ENCODE measurements around the gene ATP4A.

The ATP4A gene

DNA sequence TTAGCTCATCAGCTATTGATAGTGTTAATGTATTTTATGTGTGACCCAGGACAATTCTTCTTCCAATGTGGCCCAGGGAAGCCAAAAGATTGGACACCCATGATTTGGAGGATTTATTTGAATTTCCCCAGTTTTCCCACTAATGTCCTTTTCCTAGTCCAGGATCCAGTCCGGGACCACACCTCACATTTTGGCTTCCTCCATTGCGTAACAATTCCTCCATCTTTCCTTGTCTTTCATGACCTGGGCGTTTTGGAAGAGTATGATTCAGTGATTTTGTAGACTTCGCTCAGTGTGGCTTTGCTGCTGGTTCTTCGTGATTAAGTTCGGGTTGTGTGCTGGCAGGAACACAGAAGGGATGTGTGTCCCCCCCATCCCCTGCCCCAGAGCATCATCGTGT is 3.3 kb upstream of the ATP4A start:
- CTCF ChIA-PET: interaction anchor here (0.6 to 1.1 kb wide), 3 partner anchors 10 to 72 kb away, joined by 3 to 4 read pairs (median 4); no protein-coding TSS in a partner anchor
- no peak overlapping the region for H3K27ac ChIP-seq
- no peak for DNase-seq (ENCODE audit: low spot score)
- TF ChIP-seq, protein P1, sequence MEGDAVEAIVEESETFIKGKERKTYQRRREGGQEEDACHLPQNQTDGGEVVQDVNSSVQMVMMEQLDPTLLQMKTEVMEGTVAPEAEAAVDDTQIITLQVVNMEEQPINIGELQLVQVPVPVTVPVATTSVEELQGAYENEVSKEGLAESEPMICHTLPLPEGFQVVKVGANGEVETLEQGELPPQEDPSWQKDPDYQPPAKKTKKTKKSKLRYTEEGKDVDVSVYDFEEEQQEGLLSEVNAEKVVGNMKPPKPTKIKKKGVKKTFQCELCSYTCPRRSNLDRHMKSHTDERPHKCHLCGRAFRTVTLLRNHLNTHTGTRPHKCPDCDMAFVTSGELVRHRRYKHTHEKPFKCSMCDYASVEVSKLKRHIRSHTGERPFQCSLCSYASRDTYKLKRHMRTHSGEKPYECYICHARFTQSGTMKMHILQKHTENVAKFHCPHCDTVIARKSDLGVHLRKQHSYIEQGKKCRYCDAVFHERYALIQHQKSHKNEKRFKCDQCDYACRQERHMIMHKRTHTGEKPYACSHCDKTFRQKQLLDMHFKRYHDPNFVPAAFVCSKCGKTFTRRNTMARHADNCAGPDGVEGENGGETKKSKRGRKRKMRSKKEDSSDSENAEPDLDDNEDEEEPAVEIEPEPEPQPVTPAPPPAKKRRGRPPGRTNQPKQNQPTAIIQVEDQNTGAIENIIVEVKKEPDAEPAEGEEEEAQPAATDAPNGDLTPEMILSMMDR (conservative IDR thresholded peaks at IDR 0.05; ENCODE audit: low read depth): no peak
- POLR2A ChIA-PET (ENCODE audit: low non-redundant PET): no interaction called here

DNA sequence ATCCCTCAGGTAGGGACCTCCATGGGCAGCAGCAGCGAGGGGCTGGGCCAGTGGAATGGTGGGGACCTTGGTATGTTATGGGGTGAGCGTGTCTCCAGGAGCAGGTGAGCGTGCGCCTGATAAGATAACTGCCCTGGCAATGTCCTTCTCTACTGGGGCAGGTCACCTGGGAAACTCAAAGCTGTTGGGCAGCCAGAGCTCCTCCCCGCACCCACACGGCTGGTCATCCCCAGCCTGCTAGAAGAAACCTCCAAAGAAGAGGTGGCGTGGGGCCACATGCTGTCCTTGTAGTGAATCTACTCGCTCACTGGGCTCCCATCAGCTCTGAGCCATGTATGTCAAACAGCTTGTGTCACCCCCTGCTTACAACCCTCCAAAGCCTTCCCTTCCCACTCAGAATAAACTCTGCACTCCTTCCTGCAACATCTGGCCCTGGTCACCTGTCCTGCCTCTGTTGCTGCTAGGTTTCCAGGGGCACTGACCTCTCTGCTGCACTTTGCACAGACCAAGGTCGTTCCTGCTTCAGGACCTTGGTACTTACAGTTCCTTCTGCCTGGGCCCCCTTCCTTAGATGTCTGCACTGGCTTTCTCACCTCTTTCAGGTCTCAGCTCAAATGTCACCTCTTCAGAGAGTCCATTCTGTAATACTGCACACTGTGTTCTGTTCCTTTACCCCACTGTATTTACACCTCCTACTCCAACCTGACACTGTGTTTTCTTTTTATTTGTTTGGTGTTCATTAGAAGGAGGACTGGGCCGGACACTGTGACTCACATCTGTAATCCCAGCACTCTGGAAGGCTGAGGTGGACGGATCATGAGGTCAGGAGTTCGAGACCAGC is 1.8 kb upstream of the ATP4A start:
- POLR2A ChIA-PET (ENCODE audit: low non-redundant PET): no interaction called here
- TF ChIP-seq, protein P1 (conservative IDR thresholded peaks at IDR 0.05; ENCODE audit: low read depth): no peak
- H3K27ac ChIP-seq: no peak overlapping the region
- no peak for DNase-seq (ENCODE audit: low spot score)
- CTCF ChIA-PET: interaction anchor here (0.5 to 1.1 kb wide), 2 partner anchors 55 to 120 kb away, joined by 3 to 4 read pairs; no protein-coding TSS in a partner anchor

DNA sequence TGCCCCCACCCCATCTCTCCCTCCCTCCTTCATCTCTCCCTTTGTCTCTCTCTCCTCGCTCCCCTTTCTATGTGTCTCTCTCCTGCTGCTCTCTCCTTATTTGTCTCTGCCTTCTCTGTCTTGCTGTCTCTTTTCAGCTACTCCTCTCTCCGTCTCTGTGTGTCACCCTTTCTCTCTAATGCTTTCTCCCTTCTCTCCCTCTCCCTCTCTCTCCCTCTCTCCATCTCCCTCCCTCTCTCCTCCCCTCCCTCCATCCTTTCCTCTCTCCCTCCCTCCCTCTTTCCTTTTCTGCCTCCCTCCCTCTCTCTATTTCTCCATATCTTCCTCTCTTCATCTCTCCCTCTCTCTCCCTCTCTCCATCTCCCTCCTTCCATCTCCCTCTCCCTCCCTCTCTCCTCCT is 682 bp downstream of the ATP4A start:
- ChIA-PET POLR2A (ENCODE audit: low non-redundant PET) (interaction anchor here (0.8 kb wide), 1 partner anchor 52 kb away, joined by 3 read pairs; no protein-coding TSS in a partner anchor), CTCF (no interaction called here)
- TF ChIP-seq, protein P1 (conservative IDR thresholded peaks at IDR 0.05; ENCODE audit: low read depth): no peak
- DNase-seq (ENCODE audit: low spot score): no peak
- no peak overlapping the region for H3K27ac ChIP-seq

DNA sequence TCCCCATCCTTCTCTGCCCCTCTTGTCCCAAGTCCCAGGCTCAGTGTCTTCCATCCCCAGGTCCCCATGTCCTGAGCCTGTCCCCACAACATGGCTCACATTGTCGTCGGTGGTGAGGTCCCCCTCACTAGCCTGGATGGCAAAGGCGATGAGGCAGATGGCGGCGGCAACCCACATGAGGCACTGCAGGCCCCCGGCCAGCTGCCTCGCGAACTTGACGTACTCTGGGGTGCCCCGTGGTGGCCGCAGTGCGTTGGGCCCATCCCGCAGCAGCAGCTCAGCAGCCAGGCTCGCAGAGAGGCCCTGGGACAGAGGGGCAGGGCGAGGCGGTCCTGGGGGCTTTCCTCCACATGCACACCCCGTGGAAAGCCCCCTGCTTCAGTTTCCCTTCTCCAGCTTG is 1.1 kb downstream of the ATP4A start:
- POLR2A ChIA-PET (ENCODE audit: low non-redundant PET): interaction anchor here (0.8 kb wide), 1 partner anchor 52 kb away, joined by 3 read pairs; no protein-coding TSS in a partner anchor
- TF ChIP-seq, protein P1 (conservative IDR thresholded peaks at IDR 0.05; ENCODE audit: low read depth): no peak

DNA sequence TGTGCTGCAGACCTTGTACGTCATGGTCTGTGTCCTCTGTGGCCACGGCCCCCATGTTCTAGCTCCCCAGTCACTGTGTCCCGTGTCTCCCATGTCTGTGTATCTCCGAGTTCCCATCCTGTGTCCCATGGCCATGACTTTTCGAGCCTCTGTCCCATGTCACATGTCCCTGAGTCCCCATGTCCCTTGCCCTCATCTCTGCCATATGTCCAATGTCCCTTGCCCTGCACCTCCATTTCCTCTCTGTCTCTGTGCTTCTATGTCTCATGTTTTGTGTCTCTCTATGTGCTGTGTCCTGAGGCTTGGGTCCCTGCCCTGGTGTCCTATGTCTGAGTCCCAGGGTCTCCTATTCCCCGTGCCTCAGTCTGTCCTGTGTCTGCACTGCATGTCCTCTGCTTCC is 2.0 kb downstream of the ATP4A start:
- ChIA-PET POLR2A (ENCODE audit: low non-redundant PET) (no interaction called here), CTCF (no interaction called here)
- TF ChIP-seq, protein P1 (conservative IDR thresholded peaks at IDR 0.05; ENCODE audit: low read depth): no peak
- no peak for DNase-seq (ENCODE audit: low spot score)
- no peak overlapping the region for H3K27ac ChIP-seq

More for the DNA sequence above, 1.1 kb downstream of the ATP4A start:
- CTCF ChIA-PET: no interaction called here
- H3K27ac ChIP-seq: no peak overlapping the region
- no peak for DNase-seq (ENCODE audit: low spot score)

DNA sequence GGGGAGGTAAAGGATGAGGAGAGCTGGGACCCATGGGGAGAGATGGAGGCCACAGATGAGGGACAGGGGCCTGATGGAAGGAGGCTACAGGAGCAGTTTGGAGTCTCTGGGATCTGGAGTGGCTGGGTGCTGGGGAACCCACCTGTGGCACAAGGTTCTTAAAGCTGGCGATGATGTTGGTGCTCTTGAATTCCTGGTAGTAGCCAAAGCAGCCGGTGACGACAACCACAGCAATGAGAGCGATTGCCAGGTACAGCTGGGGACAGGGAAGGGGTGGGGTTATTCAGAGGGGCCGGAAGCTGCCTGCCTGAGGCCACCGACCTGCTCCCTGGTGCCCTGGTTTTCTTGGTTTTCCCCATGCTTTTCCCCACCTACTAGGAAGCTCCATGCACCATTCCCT is 2.8 kb downstream of the ATP4A start:
- TF ChIP-seq, protein P1 (conservative IDR thresholded peaks at IDR 0.05; ENCODE audit: low read depth): no peak
- ChIA-PET POLR2A (ENCODE audit: low non-redundant PET) (interaction anchor here (0.6 kb wide), 1 partner anchor 196 kb away, joined by 3 read pairs; no protein-coding TSS in a partner anchor), CTCF (interaction anchor here (0.6 kb wide), 1 partner anchor 503 kb away, joined by 3 read pairs; no protein-coding TSS in a partner anchor)
- no peak overlapping the region for H3K27ac ChIP-seq
- DNase-seq (ENCODE audit: low spot score): no peak
